ENCODE results near the gene PRR7. TPM values are rescaled to one million over a fixed set of nuclear protein-coding genes. Genes with fewer than 3 reads are reported as not detected.

The PRR7 gene
- total RNA-seq = 10 to 100 TPM in 1 of 4 donors, 1 to 10 TPM in 3; 5.1 to 11.2 (median 7.5) TPM

- peak within 1 kb of the TSS; percentile 46 to 78 (median 56) for H3K4me3 ChIP-seq
- no peak for DNase-seq (ENCODE audit: low spot score in 2 of 2)
- peak within 1 kb of the TSS; percentile 72 to 90 (median 84) for H3K27ac ChIP-seq
- peaks cover 0 to 24% of the 10 kb centered on the region in 2 donors for H3K27me3 ChIP-seq
- peaks cover 0 to 15% (median 0%) of the 10 kb centered on the region in 3 donors for H3K36me3 ChIP-seq
- H3K9me3 ChIP-seq = no peaks in the 10 kb centered on the region
- 0% methylated on average over 20 to 49 of the region's 89 CpGs for WGBS, 2 donors
- H3K4me1 ChIP-seq = peaks cover 0 to 32% (median 22%) of the 10 kb centered on the region in 4 donors
- peak in 4 of 5 experiments; percentile 7 to 60 (median 32) for TF ChIP-seq CTCF (IDR thresholded peaks at IDR 0.05)
- peak in 1 of 2 donors; percentile 36 for TF ChIP-seq POLR2A (IDR thresholded peaks at IDR 0.05)
- TF ChIP-seq EP300 (IDR thresholded peaks at IDR 0.05) = peak in 1 of 2 donors; percentile 31
Measured at GRCh38 chr5:177446200-177447065, at the start of gene PRR7. TSS of gene PRR7 (plus strand) at chr5:177446814. CDS start at chr5:177455068, 8,254 bp downstream.

- H3K9me3 ChIP-seq = no peaks in the 10 kb centered on the region
- peaks cover 3 to 64% of the 10 kb centered on the region in 2 donors for H3K27me3 ChIP-seq
- H3K27ac ChIP-seq = no peak overlapping the region
- 87 to 89% methylated on average over 9 to 16 of the region's 16 CpGs for WGBS, 2 donors
- peaks cover 0 to 24% (median 10%) of the 10 kb centered on the region in 4 donors for H3K4me1 ChIP-seq
- no peak overlapping the region for H3K4me3 ChIP-seq
- TF ChIP-seq CTCF (IDR thresholded peaks at IDR 0.05) (no peak), EP300 (IDR thresholded peaks at IDR 0.05) (no peak), POLR2A (IDR thresholded peaks at IDR 0.05) (no peak)
- no peaks in the 10 kb centered on the region for H3K36me3 ChIP-seq
- DNase-seq (ENCODE audit: low spot score in 2 of 2) = no peak
Measured at GRCh38 chr5:177397875-177398390, 48.7 kb upstream of the PRR7 start.

GRCh38 chr5:177399997-177400868, 46.4 kb upstream of the PRR7 start, which contains the start of gene PFN3:
TSS of gene PFN3 (minus strand) at chr5:177400661. CDS start at chr5:177400576, 85 bp downstream.
- DNase-seq (ENCODE audit: low spot score in 2 of 2) = no peak
- peaks cover 3 to 87% of the 10 kb centered on the region in 2 donors for H3K27me3 ChIP-seq
- TF ChIP-seq CTCF (IDR thresholded peaks at IDR 0.05) (peak in 1 of 5 experiments; percentile 14), POLR2A (IDR thresholded peaks at IDR 0.05) (no peak)
- peaks cover 0 to 44% (median 25%) of the 10 kb centered on the region in 4 donors for H3K4me1 ChIP-seq
- no peak within 1 kb of the TSS for H3K27ac ChIP-seq
- H3K4me3 ChIP-seq = peak within 1 kb of the TSS in 1 of 4 donors; percentile 3
- WGBS, 2 donors = 15 to 27% methylated on average over 22 to 63 of the region's 92 CpGs
- no peaks in the 10 kb centered on the region for H3K9me3 ChIP-seq
- no peaks in the 10 kb centered on the region for H3K36me3 ChIP-seq

GRCh38 chr5:177402271-177403043, 44.2 kb upstream of the PRR7 start:
- no peak for DNase-seq (ENCODE audit: low spot score in 2 of 2)
- Histone ChIP-seq H3K27me3 (peaks cover 3 to 84% of the 10 kb centered on the region in 2 donors), H3K4me1 (peaks cover 0 to 44% (median 25%) of the 10 kb centered on the region in 4 donors), H3K4me3 (peak overlapping the region in 1 of 4 donors; percentile 4), H3K36me3 (no peaks in the 10 kb centered on the region), H3K27ac (no peak overlapping the region), H3K9me3 (no peaks in the 10 kb centered on the region)
- 3 to 5% methylated on average over 7 to 48 of the region's 49 CpGs for WGBS, 2 donors
- TF ChIP-seq POLR2A (IDR thresholded peaks at IDR 0.05) (no peak), CTCF (IDR thresholded peaks at IDR 0.05) (peak in 4 of 5 experiments; percentile 9 to 21 (median 12)), EP300 (IDR thresholded peaks at IDR 0.05) (no peak)
